Fibroblast of the aortic adventitia (primary cell): Measurements from ENCODE around the gene NEBL. TPM values are rescaled to one million over a fixed set of nuclear protein-coding genes. Genes with fewer than 3 reads are reported as not detected.

ENCODE experiments used
- DNase-seq: peaks from one replicate; pipeline ENCODE4 v3.0.0-alpha.2; 2010; ENCODE audit warnings: low read depth
- H3K4me3 ChIP-seq: 2 replicates; pipeline ENCODE4 v1.5.1; 2011; ENCODE audit warnings: low read depth, mild to moderate bottlenecking, control low read depth, low read length, moderate library complexity
- total RNA-seq: library from RNA; depleted of rRNA; stranded (reverse); fragments of >200 nt; gene quantifications from 2 replicates; pipeline ENCODE4 v1.2.3, GENCODE V29; 2012; ENCODE audit warnings: low replicate concordance
- TF ChIP-seq, protein P1 (sequence below): IDR thresholded peaks from 2 replicates; pipeline ENCODE4 v1.5.1; 2011; ENCODE audit warnings: mild to moderate bottlenecking, low read length, control low read depth, inconsistent platforms; ENCODE audit not compliant: insufficient read depth

NEBL gene
- total RNA-seq, 1 donor: 0.09 TPM

- TF ChIP-seq, protein P1, sequence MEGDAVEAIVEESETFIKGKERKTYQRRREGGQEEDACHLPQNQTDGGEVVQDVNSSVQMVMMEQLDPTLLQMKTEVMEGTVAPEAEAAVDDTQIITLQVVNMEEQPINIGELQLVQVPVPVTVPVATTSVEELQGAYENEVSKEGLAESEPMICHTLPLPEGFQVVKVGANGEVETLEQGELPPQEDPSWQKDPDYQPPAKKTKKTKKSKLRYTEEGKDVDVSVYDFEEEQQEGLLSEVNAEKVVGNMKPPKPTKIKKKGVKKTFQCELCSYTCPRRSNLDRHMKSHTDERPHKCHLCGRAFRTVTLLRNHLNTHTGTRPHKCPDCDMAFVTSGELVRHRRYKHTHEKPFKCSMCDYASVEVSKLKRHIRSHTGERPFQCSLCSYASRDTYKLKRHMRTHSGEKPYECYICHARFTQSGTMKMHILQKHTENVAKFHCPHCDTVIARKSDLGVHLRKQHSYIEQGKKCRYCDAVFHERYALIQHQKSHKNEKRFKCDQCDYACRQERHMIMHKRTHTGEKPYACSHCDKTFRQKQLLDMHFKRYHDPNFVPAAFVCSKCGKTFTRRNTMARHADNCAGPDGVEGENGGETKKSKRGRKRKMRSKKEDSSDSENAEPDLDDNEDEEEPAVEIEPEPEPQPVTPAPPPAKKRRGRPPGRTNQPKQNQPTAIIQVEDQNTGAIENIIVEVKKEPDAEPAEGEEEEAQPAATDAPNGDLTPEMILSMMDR: no peak
- H3K4me3 ChIP-seq: no peak overlapping the region
- no peak for DNase-seq
These were observed 26.3 kb downstream of the NEBL start for GRCh38 chr10:20870834-20871233.

DNA sequence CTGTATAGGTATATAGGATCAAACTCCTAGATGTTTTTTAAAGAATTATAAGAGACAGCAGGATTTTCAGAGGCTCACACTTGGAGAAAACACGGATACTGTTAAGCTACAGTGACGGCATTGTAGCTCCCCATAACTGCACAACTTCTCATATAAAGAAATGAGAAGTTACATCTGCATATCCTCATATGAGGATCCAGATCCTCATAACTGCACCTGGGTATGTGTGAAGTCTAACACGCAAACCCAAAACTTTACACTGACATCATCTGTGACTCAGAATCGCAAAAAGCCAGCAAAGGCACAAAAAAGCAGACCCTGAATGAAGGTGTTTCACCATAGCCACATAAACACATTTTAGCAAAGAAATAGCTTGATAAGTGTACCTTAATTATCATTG, 34.1 kb downstream of the NEBL start:
- no peak overlapping the region for H3K4me3 ChIP-seq
- DNase-seq: no peak
- TF ChIP-seq, protein P1: no peak

- TF ChIP-seq, protein P1: peak; percentile 50
- DNase-seq: peak; percentile 65
- no peak overlapping the region for H3K4me3 ChIP-seq
These were observed 38.6 kb downstream of the NEBL start for GRCh38 chr10:20858292-20859124.

GRCh38 chr10:20856484-20856883, 40.6 kb downstream of the NEBL start:
- no peak for DNase-seq
- no peak overlapping the region for H3K4me3 ChIP-seq
- TF ChIP-seq, protein P1: no peak

DNA sequence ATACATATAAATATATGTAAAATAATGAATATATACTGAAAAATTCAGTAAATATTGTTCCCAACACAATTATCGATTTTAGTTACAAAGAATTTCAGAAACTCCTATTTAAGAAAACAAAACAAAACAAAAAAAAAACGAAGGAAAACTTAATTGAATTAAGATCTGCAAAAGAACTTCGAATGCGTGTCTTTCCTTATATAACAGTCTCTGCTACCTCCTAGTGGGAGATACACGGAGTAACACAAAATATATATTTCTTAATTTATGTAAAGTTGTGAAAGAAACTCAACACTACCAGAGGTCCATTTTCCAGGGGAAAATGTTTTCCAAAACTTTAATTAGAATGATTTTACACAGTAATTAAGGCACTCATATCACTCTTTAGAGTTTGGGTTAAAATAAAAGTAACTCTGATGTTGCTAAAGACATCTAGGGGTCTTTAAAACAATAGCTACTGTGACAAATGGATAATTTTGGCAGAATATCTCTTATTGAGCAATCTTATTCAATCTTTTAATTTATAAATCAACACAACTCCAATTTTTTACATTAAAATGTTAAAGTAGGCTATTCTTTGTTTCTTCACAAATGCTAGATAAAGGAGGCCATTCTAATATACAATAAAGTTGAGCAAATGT, 41.6 kb downstream of the NEBL start:
- H3K4me3 ChIP-seq: no peak overlapping the region
- DNase-seq: peak; percentile 54
- TF ChIP-seq, protein P1: peak; percentile 37

- no peak overlapping the region for H3K4me3 ChIP-seq
- TF ChIP-seq, protein P1: no peak
- DNase-seq: no peak
These were observed 43.8 kb downstream of the NEBL start for GRCh38 chr10:20853276-20853675.
